ENCODE measurements around the gene SUCLA2.
"Not testable (repeated sequence)": the region's sequence is repeated elsewhere in the genome, so short reads cannot be mapped to it uniquely, and the experiment has no call there.

SUCLA2 gene

DNA sequence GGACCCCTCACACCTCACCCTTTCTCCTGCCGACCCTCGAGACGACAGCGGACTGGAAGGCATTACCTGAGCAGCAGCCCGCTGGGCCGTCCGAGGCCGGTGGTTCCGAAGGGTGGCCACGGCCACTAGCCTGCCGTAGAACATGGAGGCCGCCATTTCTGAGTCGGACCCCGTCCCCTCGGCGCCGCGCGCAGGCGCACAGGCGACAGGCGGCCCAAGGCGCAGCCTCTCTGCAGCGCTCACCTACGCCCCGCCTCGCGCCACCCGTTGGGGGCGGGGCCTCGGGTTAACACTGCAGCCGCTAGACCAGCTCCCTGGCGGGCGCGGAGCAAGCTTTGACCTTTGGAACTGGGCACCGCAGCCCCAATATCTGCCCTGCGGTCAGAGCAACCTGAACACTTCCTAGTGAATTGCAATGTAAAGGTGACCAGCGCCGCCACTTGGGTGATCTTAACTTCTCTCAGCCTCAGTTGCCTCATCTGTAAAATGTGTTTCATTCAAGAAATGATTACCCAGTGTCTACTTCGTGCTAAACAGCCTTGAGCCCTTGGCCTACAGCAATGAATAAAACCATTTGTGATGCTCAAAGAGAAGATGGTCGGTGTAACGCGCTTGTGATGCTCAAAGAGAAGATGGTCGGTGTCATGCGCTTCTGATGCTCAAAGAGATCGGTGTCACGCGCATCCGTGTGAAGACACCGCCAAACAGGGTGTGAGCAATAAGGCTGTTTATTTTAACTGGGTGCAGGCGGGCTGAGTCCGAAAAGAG is at the start of gene SUCLA2:
Gene SUCLA2 (minus strand): TSS at position 160 of the 768 bp plus-strand sequence. CDS start 4 bp downstream, at position 156.
- peak; percentile 90 for DNase-seq
- in situ Hi-C loops (cut with HindIII; ENCODE audit: low pct_ligation_motif_present, low pct_unique_long_range_greater_than_20kb, low sequenced_read_pairs): no loop called here

DNA sequence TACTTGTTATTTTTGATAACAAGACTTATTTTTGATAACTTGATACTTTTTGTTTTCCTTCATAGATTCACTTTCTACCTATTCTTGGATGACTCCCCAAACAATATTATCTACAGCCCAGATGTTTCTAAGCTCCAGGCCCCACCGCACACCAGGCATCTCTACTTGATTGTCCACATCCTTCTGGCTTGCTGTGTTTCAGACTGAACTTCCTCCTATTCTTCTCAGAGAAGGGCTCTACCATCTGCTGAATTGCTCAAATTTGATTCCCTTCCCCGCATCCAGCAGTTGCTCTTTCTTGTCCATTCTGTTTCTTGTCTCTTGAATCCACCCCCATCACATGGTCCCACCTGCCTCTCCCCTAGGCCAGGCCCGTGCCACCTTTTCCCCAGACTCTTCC is 49.5 kb upstream of the SUCLA2 start:
- in situ Hi-C loops (cut with HindIII; ENCODE audit: low pct_ligation_motif_present, low pct_unique_long_range_greater_than_20kb, low sequenced_read_pairs): no loop called here
- DNase-seq: no peak

DNA sequence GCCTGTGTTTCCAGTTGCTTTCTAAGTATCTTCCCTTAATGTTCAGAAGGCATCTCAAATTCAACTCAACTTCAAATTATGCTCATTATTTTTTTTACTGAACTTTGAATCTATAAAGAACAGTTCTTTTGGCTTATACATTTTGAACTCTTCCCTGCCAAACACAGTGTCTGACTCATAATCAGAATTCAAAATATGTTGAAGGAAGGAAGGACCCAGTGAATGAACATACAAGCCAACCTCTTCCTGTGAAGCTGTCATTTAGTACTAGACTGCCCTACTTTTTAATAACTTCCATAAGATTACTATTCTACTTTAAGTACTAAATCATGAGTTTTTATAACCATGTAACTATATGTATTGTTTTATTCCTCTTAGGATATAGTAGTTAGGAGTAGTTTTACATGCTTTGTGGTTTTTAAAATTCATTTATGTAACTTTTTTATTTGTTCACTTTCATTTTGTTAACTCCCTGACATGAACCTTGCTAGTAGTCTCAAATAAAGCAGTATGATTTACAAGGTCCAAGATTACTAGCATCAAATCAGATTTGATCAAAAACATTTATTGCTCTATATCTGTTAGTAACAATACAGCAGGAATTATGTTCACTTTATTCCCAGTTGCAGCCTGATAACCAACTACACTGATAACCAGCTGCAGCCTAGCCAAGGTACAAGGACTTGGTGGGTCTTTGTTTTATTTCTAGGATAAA is 42.9 kb upstream of the SUCLA2 start:
- peak; percentile 42 for DNase-seq
- in situ Hi-C loops (cut with HindIII; ENCODE audit: low pct_ligation_motif_present, low pct_unique_long_range_greater_than_20kb, low sequenced_read_pairs): no loop called here

DNA sequence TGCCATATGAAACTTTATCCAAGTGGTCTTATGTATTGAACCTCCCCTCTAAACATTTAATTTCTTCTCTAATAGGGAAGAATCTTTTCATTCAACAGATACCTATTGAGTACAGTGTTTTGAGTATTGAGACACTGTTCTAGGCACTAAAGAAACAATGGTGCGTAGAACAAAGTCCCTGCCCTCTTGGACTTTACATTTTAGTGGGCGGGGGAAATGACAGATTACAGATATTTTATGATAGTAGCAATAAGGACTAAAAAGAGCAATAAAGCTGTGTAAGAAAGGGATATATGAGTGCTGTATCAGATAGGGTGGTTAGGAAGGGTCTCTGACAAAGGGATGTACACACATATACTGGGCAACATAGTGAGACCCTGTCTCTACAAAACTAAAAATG is 41.8 kb upstream of the SUCLA2 start:
- no peak for DNase-seq
- in situ Hi-C loops (cut with HindIII; ENCODE audit: low pct_ligation_motif_present, low pct_unique_long_range_greater_than_20kb, low sequenced_read_pairs): no loop called here

DNA sequence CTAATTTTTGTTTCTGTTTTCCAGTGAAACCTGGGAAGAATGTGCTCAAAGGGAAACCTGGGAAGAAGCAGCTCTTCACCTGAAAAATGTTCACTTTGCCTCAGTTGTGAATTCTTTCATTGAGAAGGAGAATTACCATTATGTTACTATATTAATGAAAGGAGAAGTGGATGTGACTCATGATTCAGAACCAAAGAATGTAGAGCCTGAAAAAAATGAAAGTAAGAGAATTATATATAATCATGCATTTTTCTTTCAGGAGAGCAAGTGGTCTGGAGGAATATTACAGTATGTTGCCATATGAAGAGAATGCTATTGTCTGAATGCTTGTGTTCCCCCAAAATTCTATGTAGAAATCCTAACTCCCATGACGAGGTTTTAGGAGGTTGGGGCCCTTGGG is 39.8 kb upstream of the SUCLA2 start:
- no peak for DNase-seq
- in situ Hi-C loops (cut with HindIII; ENCODE audit: low pct_ligation_motif_present, low pct_unique_long_range_greater_than_20kb, low sequenced_read_pairs): no loop called here

DNA sequence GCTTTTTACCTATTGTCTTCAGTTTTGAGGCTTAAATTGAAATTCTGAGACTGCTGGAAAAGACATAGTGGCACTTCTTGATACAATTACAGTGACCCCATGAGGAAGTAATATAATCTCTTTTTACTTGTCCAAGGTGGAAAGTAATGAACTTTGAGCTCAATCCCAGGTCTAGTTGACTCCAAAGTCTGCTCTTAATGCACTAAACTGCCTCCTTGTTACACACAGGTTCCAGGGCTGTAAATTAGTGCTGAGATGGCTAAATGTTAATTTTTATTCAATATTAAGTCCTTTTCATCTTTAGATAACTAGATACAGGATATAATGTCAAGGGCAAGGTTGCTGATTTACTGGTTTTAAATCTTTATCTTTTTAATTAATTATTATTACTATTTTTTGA is 39.0 kb upstream of the SUCLA2 start:
- in situ Hi-C loops (cut with HindIII; ENCODE audit: low pct_ligation_motif_present, low pct_unique_long_range_greater_than_20kb, low sequenced_read_pairs): no loop called here
- DNase-seq: no peak

DNA sequence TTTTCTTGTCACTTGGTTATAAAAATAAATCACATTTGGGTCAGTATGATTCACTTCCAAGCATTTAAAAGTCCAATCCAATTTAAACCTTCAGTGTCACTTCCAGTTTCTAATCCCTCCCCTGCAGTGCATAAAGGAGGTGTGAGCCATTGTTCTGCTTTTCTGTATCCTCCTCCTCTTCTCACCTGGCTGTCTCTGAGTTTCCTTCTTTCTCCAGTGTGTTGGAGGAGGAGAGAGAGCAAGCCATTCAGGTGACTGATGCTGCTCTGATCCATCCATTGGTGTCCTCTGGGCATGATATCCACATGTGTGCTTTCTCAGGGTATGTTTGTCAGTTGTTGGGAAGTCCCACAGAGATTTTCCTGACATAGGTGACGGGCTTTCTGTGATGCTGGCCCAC is 37.7 kb upstream of the SUCLA2 start:
- in situ Hi-C loops (cut with HindIII; ENCODE audit: low pct_ligation_motif_present, low pct_unique_long_range_greater_than_20kb, low sequenced_read_pairs): no loop called here
- no peak for DNase-seq

DNA sequence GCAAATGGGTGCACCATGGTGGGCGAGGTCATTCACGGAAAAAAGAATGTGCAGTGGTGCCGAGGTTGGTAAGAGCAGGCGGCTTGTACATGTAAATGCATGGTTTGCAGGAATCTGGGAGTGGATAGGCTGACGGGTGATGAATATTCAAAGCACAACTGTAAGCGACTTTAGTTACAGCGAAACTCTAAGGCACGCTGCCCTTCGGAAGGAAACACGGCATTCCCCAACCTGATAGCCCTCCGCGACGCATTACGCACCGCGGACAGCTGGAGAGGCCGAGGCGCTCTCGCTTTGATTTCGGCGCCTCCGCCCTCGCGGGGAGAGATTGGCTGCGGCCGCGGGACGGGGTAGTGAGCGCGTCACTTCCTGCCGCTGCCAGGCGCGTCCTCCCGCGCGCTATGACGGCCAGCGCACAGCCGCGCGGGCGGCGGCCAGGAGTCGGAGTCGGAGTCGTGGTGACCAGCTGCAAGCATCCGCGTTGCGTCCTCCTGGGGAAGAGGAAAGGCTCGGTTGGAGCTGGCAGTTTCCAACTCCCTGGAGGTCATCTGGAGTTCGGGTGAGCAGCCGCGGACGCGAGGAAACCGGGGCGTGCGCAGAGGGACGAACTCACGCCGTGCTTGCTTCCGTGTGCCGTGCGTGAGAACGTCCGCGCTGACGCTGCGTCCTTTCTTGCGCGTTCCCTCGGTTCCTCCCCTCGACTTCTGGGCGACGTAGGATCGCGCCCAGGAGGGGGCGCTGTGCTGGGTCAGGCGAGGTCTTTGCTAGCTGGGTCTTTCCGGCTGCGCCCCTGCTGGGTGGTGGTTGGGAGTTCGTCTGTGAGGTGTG is 36.5 kb upstream of the SUCLA2 start, which contains the start of gene NUDT15:
Gene NUDT15 (plus strand): TSS at position 381 of the 828 bp plus-strand sequence. CDS start 21 bp downstream, at position 402.
- DNase-seq: peak; percentile 95
- in situ Hi-C loops (cut with HindIII; ENCODE audit: low pct_ligation_motif_present, low pct_unique_long_range_greater_than_20kb, low sequenced_read_pairs): no loop called here

DNA sequence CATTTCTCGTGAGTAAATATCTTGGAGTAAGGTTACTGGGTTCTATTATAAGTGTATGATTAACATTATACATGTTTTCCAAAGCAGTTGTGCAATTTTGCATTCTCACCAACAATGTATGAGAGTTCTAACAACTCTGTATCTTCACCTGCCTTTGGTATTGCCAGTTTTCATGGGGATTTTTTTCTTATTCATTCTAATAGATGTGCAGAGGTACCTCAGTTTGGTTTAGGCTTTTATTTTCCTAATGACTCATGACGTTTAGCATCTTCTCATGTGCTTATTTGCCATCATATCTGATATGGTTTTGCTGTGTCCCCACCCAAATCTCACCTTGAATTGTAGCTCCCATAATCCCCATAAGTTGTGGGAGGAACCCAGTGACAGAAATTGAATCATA is 28.8 kb upstream of the SUCLA2 start:
- no peak for DNase-seq
- in situ Hi-C loops (cut with HindIII; ENCODE audit: low pct_ligation_motif_present, low pct_unique_long_range_greater_than_20kb, low sequenced_read_pairs): no loop called here

DNA sequence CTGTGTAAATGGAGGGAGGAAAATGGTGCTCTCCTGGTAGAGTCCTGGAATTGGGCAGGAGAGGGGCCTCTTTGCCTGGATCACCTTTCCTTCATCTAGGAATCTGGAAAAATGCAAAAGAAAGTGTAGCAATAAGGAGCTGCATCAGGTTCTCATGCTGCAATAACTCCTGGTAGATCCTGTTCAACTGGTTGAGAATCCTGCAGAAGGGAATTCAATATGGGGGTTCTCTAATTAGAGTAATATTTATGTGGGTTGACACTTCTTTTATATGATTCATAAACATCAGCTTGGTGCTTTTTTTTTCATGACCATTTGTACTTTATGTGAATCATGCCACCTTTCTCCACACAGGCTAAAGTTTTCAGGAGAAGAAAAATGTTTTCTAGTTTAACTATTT is 27.0 kb upstream of the SUCLA2 start:
- no peak for DNase-seq

DNA sequence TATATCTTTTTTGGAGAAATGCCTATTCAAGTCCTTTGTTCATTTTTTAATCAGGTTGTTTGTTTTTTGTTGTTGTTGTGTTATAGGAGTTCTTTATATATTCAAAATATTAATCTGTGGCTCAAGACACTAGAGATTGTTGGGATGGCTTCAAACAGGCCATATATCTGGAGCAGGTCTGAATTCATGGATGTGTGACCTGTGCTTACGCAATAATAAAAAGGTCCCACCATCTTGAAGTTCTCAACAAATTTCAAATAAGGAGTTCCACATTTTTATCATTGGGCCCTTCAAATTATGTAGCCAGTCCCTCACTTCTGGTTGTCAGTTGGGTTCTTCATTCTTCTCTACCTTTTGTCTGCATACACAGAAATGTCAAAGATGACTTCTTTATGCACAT is 18.7 kb upstream of the SUCLA2 start:
- no peak for DNase-seq
- in situ Hi-C loops (cut with HindIII; ENCODE audit: low pct_ligation_motif_present, low pct_unique_long_range_greater_than_20kb, low sequenced_read_pairs): no loop called here

More for the DNA sequence above, 27.0 kb upstream of the SUCLA2 start:
- in situ Hi-C loops (cut with HindIII; ENCODE audit: low pct_ligation_motif_present, low pct_unique_long_range_greater_than_20kb, low sequenced_read_pairs): no loop called here

DNA sequence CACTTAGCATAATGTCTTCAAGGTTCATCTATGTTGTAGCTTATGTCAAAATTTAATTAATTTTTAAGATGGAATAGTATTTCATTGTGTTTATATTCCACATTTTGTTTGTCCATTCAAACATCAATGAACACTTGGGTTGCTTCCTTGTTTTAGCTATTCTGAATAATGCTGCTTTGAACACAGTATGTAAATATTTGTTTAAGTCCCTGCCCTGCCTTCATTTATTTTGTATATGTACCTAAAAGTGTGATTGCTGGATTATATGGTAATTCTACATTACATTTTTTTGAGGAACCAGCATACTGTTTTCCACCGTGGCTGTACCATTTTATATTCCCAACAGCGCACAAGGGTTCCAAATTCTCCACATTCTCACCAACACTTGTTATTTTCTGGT is 17.6 kb upstream of the SUCLA2 start:
- in situ Hi-C loops (cut with HindIII; ENCODE audit: low pct_ligation_motif_present, low pct_unique_long_range_greater_than_20kb, low sequenced_read_pairs): no loop called here
- no peak for DNase-seq

DNA sequence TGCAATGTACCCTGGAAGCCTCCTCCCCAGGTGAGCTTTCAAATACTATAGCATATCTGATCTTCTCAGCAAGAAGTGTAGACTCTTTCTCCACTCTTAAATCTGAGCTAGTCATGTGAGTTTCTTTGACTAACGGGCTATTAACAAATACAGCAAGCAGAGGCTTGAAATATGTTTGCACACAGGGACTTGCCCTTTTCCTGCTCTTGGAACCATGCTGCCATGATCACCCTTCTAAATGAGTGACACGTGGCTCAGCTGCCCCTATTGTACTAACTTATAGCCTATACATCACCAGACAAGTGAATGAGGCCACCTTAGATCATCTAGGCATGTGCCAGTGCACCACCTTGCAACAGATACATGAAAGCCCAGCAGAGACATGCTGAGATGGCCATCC is 13.3 kb upstream of the SUCLA2 start:
- in situ Hi-C loops (cut with HindIII; ENCODE audit: low pct_ligation_motif_present, low pct_unique_long_range_greater_than_20kb, low sequenced_read_pairs): no loop called here

DNA sequence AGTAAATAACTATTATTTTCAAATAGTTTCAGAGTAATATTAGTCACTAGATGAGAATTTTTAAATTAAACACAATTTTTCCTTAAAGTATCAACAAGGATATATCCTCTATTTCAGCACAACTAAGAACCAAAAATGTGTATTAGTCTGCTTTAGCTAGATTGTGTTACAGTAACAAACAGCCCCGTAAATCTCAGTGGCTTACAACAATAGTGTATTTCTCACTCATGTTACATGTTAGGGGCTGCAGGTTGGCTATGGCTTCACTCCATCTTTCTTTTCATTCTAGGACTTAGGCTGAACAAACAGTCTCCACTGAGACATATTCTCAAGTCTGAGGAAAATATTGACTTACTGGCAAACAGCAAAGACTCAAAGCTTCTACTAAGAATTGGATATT is 11.6 kb upstream of the SUCLA2 start:
- in situ Hi-C loops (cut with HindIII; ENCODE audit: low pct_ligation_motif_present, low pct_unique_long_range_greater_than_20kb, low sequenced_read_pairs): no loop called here
- DNase-seq: no peak

More for the DNA sequence above, 13.3 kb upstream of the SUCLA2 start:
- no peak for DNase-seq

DNA sequence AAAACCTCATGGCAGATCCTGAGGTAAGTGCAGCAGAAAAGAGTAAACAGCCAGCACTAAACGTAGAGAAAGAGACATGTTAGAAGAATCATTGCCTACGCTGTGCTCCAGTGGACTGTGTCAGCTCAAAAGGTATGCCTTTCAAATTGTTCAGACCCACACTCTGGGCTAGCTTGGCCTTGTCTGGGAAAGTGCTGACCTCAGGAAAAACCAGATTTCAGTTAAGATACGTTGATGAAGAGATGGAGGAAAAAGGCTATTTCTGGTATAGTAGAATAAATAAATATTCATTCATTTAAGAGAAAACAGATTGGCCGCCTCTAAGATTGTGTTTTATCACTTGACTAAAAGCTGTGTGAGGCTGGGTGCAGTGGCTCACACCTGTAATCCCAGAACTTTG is 9.6 kb upstream of the SUCLA2 start:
- no peak for DNase-seq
- in situ Hi-C loops (cut with HindIII; ENCODE audit: low pct_ligation_motif_present, low pct_unique_long_range_greater_than_20kb, low sequenced_read_pairs): no loop called here

DNA sequence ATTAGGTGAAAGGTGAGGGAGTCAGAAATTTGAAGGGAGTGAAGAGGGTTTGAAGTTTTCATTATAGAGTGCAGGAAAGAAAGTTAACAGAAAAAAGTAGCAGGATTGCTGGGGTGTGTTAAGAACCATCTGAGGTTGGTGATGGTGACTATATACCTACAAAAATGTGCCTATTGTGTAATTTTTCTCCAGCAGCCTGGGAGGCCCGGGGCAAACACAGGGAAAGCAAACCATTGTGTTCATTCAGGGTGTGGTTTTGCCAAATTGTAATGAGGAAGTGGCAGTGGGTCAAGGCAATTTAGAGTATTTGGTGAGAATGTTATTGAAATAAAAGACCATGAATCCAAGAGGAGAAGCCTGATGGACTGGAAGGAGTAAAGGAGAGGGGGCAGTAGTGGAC is 8.2 kb upstream of the SUCLA2 start:
- DNase-seq: peak; percentile 12
- in situ Hi-C loops (cut with HindIII; ENCODE audit: low pct_ligation_motif_present, low pct_unique_long_range_greater_than_20kb, low sequenced_read_pairs): no loop called here

DNA sequence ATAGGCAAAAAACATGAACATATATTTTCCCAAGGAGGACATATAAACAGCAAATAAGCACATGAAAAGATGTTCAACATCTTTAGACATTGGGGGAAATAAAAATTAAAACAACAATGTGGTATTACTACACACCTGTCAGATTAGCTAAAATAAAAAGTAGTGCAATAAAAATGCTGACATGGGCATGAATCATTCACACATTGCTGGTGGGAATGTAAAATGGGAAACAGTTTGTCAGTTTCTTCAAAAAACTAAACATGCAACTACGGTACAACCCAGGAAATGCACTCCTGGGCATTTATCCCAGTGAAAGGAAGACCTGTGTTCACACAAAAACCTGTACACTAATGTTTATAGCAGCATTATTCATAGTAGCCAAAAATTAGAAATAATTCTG is 5.3 kb upstream of the SUCLA2 start:
- in situ Hi-C loops (cut with HindIII; ENCODE audit: low pct_ligation_motif_present, low pct_unique_long_range_greater_than_20kb, low sequenced_read_pairs): no loop called here
- no peak for DNase-seq

DNA sequence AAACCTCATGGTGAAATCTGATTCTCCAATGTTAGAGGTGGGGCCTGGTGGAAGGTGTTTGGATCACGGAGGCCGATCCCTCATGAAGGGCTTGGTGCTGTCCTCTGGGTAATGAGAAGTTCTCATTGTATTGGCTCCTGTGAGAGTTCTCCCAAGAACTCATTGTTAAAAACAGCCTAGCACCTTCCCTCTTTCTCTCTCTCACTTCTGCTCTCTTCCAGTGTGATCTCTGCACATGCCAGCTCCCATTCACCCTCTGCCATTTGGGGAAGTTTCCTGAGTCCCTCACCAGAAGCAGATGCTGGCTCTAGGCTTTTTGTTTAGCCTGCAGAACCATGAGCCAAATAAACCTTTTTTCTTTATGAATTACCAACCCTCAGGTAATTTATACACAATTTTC is 3.1 kb upstream of the SUCLA2 start:
- in situ Hi-C loops (cut with HindIII; ENCODE audit: low pct_ligation_motif_present, low pct_unique_long_range_greater_than_20kb, low sequenced_read_pairs): no loop called here
- DNase-seq: no peak

DNA sequence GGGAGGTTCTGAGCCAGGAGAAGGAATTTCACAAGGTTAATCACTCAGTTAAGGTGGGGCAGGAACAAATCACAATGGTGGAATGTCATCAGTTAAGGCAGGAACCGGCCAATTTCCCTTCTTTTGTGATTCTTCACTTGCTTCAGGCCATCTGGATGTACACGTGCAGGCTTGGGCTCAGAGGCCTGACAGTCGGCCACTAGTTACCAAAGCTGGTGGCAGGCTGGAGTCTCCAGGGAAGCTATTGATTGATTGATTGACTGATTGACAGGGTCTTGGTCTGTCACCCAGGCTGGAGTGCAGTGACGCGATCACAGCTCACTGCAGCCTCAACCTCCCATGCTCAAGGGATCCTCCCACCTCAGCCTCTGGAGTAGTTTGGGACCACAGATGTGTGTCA is 926 bp upstream of the SUCLA2 start:
- in situ Hi-C loops (cut with HindIII; ENCODE audit: low pct_ligation_motif_present, low pct_unique_long_range_greater_than_20kb, low sequenced_read_pairs); DNase-seq: not testable (repeated sequence)
